BE2C (cell line): ENCODE measurements around the gene KNCN.

Experiments
- DNase-seq: peaks from one replicate; pipeline ENCODE4 v3.0.0-alpha.2; 2020
- H3K27me3 ChIP-seq: fragments of 250-450 bp; sonication (Bioruptor Pico); 2 replicates; pipeline ENCODE4 v1.5.1; 2020; ENCODE audit warnings: mild to moderate bottlenecking
- H3K36me3 ChIP-seq: fragments of 250-450 bp; sonication (Bioruptor Pico); 2 replicates; pipeline ENCODE4 v1.5.1; 2020; ENCODE audit warnings: mild to moderate bottlenecking
- H3K4me1 ChIP-seq: fragments of 250-450 bp; sonication (Bioruptor Pico); 2 replicates; pipeline ENCODE4 v1.5.1; 2020
- H3K4me3 ChIP-seq: 2 replicates; pipeline ENCODE4 v1.5.1; 2011; ENCODE audit warnings: low read depth, low read length
- H3K9me3 ChIP-seq: fragments of 250-450 bp; sonication (Bioruptor Pico); 2 replicates; pipeline ENCODE4 v1.5.1; 2020
- CTCF ChIP-seq: IDR thresholded peaks from 2 replicates; pipeline ENCODE4 v1.5.1; 2012; ENCODE audit warnings: mild to moderate bottlenecking, low read depth, low read length

Gene KNCN

GRCh38 chr1:46517010-46517600 lies 34.3 kb downstream of the KNCN start:
- no peaks in the 10 kb centered on the region for H3K9me3 ChIP-seq
- H3K36me3 ChIP-seq, result no peaks in the 10 kb centered on the region
- no peak for TF ChIP-seq CTCF
- H3K4me3 ChIP-seq, result no peak overlapping the region
- no peaks in the 10 kb centered on the region for H3K27me3 ChIP-seq
- no peak for DNase-seq
- H3K4me1 ChIP-seq, result no peaks in the 10 kb centered on the region

- TF ChIP-seq CTCF, result no peak
- Histone ChIP-seq H3K4me1 (no peaks in the 10 kb centered on the region), H3K27me3 (no peaks in the 10 kb centered on the region), H3K9me3 (no peaks in the 10 kb centered on the region), H3K36me3 (no peaks in the 10 kb centered on the region), H3K4me3 (no peak overlapping the region)
- no peak for DNase-seq
Observed at GRCh38 chr1:46516200-46516950, 35.1 kb downstream of the KNCN start.

- no peaks in the 10 kb centered on the region for H3K4me1 ChIP-seq
- H3K4me3 ChIP-seq, result no peak overlapping the region
- no peaks in the 10 kb centered on the region for H3K27me3 ChIP-seq
- no peak for DNase-seq
- no peaks in the 10 kb centered on the region for H3K36me3 ChIP-seq
- TF ChIP-seq CTCF, result no peak
- no peaks in the 10 kb centered on the region for H3K9me3 ChIP-seq
Observed at GRCh38 chr1:46515576-46515975, 35.9 kb downstream of the KNCN start.

- no peak for TF ChIP-seq CTCF
- DNase-seq, result no peak
- H3K36me3 ChIP-seq, result no peaks in the 10 kb centered on the region
- H3K4me3 ChIP-seq, result no peak overlapping the region
- H3K27me3 ChIP-seq, result no peaks in the 10 kb centered on the region
- H3K4me1 ChIP-seq, result no peaks in the 10 kb centered on the region
- H3K9me3 ChIP-seq, result no peaks in the 10 kb centered on the region
Observed at GRCh38 chr1:46513536-46513935, 37.9 kb downstream of the KNCN start.

- DNase-seq, result no peak
- no peak overlapping the region for H3K4me3 ChIP-seq
- no peaks in the 10 kb centered on the region for H3K4me1 ChIP-seq
- no peaks in the 10 kb centered on the region for H3K27me3 ChIP-seq
- no peak for TF ChIP-seq CTCF
- no peaks in the 10 kb centered on the region for H3K9me3 ChIP-seq
- H3K36me3 ChIP-seq, result no peaks in the 10 kb centered on the region
Observed at GRCh38 chr1:46512792-46513190, 38.7 kb downstream of the KNCN start.

- no peaks in the 10 kb centered on the region for H3K9me3 ChIP-seq
- DNase-seq, result no peak
- TF ChIP-seq CTCF, result no peak
- H3K36me3 ChIP-seq, result no peaks in the 10 kb centered on the region
- H3K4me1 ChIP-seq, result no peaks in the 10 kb centered on the region
- no peaks in the 10 kb centered on the region for H3K27me3 ChIP-seq
- H3K4me3 ChIP-seq, result no peak overlapping the region
Observed at GRCh38 chr1:46512135-46512791, 39.2 kb downstream of the KNCN start.
